ENCODE measurements around the gene NSUN6.

DNA sequence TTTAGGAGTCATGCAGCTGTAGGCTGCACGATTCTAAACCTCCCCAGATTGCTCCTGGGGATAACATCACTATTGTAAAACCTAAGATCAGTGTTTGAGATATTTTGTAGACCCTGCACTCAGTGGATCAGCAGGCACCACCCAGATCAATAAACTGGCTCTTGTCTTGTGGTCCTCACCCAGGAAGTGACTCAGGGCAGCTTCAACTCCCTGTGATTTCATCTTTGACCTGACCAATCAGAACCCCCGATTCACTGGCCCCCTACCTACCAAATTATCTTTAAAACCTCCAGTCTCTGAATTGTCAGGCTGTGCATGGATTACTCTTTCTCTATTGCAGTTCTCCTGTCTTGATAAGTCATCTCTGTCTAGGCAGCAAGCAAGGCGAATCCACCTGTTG lies 33.6 kb upstream of the NSUN6 start:
- TF ChIP-seq, protein P1, sequence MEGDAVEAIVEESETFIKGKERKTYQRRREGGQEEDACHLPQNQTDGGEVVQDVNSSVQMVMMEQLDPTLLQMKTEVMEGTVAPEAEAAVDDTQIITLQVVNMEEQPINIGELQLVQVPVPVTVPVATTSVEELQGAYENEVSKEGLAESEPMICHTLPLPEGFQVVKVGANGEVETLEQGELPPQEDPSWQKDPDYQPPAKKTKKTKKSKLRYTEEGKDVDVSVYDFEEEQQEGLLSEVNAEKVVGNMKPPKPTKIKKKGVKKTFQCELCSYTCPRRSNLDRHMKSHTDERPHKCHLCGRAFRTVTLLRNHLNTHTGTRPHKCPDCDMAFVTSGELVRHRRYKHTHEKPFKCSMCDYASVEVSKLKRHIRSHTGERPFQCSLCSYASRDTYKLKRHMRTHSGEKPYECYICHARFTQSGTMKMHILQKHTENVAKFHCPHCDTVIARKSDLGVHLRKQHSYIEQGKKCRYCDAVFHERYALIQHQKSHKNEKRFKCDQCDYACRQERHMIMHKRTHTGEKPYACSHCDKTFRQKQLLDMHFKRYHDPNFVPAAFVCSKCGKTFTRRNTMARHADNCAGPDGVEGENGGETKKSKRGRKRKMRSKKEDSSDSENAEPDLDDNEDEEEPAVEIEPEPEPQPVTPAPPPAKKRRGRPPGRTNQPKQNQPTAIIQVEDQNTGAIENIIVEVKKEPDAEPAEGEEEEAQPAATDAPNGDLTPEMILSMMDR (IDR thresholded peaks at IDR 0.05; ENCODE audit: low read depth, low read length, missing input control), result no peak
- TF ChIP-seq, protein P2, sequence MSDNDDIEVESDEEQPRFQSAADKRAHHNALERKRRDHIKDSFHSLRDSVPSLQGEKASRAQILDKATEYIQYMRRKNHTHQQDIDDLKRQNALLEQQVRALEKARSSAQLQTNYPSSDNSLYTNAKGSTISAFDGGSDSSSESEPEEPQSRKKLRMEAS (IDR thresholded peaks at IDR 0.05), result no peak
- TF ChIP-seq GABPA (IDR thresholded peaks at IDR 0.05 in 1 of 2, conservative IDR thresholded peaks at IDR 0.05 in 1 of 2) (no peak), YY1 (IDR thresholded peaks at IDR 0.05) (no peak), RAD21 (IDR thresholded peaks at IDR 0.05) (no peak), JUND (IDR thresholded peaks at IDR 0.05) (no peak), SP1 (IDR thresholded peaks at IDR 0.05) (no peak), RXRA (IDR thresholded peaks at IDR 0.05) (no peak), TAF1 (conservative IDR thresholded peaks at IDR 0.05) (no peak), FOXA1 (IDR thresholded peaks at IDR 0.05) (no peak)
- TF ChIP-seq, protein P3, sequence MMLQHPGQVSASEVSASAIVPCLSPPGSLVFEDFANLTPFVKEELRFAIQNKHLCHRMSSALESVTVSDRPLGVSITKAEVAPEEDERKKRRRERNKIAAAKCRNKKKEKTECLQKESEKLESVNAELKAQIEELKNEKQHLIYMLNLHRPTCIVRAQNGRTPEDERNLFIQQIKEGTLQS (IDR thresholded peaks at IDR 0.05), result no peak
- TF ChIP-seq, protein P4, sequence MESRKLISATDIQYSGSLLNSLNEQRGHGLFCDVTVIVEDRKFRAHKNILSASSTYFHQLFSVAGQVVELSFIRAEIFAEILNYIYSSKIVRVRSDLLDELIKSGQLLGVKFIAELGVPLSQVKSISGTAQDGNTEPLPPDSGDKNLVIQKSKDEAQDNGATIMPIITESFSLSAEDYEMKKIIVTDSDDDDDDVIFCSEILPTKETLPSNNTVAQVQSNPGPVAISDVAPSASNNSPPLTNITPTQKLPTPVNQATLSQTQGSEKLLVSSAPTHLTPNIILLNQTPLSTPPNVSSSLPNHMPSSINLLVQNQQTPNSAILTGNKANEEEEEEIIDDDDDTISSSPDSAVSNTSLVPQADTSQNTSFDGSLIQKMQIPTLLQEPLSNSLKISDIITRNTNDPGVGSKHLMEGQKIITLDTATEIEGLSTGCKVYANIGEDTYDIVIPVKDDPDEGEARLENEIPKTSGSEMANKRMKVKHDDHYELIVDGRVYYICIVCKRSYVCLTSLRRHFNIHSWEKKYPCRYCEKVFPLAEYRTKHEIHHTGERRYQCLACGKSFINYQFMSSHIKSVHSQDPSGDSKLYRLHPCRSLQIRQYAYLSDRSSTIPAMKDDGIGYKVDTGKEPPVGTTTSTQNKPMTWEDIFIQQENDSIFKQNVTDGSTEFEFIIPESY (IDR thresholded peaks at IDR 0.05), result no peak
- TF ChIP-seq, protein P5, sequence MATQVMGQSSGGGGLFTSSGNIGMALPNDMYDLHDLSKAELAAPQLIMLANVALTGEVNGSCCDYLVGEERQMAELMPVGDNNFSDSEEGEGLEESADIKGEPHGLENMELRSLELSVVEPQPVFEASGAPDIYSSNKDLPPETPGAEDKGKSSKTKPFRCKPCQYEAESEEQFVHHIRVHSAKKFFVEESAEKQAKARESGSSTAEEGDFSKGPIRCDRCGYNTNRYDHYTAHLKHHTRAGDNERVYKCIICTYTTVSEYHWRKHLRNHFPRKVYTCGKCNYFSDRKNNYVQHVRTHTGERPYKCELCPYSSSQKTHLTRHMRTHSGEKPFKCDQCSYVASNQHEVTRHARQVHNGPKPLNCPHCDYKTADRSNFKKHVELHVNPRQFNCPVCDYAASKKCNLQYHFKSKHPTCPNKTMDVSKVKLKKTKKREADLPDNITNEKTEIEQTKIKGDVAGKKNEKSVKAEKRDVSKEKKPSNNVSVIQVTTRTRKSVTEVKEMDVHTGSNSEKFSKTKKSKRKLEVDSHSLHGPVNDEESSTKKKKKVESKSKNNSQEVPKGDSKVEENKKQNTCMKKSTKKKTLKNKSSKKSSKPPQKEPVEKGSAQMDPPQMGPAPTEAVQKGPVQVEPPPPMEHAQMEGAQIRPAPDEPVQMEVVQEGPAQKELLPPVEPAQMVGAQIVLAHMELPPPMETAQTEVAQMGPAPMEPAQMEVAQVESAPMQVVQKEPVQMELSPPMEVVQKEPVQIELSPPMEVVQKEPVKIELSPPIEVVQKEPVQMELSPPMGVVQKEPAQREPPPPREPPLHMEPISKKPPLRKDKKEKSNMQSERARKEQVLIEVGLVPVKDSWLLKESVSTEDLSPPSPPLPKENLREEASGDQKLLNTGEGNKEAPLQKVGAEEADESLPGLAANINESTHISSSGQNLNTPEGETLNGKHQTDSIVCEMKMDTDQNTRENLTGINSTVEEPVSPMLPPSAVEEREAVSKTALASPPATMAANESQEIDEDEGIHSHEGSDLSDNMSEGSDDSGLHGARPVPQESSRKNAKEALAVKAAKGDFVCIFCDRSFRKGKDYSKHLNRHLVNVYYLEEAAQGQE (IDR thresholded peaks at IDR 0.05), result no peak
